Activated T-cell treated with anti-CD3 and anti-CD28 coated beads for 1 hour (primary cell): ENCODE data around the gene ERCC6.

Experiments
- DNase-seq: peaks from one replicate; pipeline ENCODE4 v3.0.0-alpha.2; 2020; ENCODE audit warnings: low read depth

The ERCC6 gene

GRCh38 chr10:49512121-49512809 lies 26.7 kb downstream of the ERCC6 start:
- no peak for DNase-seq

- no peak for DNase-seq
Measured at GRCh38 chr10:49509771-49510303, 29.1 kb downstream of the ERCC6 start.

DNA sequence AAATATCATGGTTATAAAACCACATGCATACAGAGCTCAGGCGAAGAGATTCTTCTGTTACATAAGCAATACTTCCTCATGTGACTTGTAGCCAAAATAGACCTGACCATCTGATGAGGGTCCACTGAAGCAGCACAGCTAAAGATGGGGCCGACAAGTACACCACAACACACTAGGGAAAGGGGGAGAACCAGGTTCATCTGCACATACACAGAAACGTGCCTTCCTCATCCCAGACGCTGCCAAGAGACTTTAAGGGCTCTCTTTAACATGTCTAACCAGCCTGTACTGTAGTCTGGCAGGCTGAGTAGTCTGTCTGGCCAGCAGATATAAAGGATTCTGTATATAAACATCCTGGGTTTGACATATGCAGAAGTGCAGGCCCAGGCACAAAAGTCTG lies 30.3 kb downstream of the ERCC6 start:
- DNase-seq = no peak

DNA sequence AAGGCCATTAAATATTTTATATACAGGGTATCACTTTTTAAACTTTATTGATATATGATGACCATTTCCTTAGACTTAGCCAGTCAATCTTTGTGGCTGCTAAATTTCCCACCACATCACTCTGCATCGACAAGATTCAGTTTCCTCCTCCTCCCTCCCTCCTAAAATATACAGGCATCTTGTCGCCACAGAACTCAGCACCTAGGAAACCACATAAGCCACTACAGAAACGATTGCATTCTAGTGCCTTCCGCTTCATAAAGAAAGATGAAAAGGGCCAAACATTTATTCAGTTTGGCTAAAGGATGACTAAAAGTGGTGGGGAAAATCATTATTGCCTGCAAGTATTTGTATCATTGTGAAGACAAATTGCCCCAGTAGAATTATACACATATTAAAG lies 30.7 kb downstream of the ERCC6 start:
- DNase-seq = no peak

DNA sequence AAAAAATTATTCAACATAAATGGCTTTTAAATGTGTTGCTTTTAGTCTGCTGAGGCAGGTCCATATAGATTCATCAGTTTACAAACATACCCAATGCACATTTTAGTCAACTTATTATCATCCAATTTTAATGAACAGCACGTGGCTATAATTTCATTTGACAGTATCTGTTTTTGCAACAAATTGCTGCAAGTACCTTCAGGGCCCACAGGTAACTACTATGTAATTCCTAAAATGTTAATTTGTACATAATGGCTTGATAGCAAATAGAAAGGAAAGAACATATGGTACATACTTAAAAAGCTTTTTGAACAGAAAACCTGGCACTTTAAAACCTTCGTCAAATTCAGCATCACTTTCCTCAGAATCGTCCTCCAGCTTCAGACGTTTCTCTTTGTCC lies 33.3 kb downstream of the ERCC6 start:
- DNase-seq = no peak

GRCh38 chr10:49505076-49505475 lies 33.8 kb downstream of the ERCC6 start:
- no peak for DNase-seq

- DNase-seq = no peak
Measured at GRCh38 chr10:49504528-49504927, 34.4 kb downstream of the ERCC6 start.

- no peak for DNase-seq
Measured at GRCh38 chr10:49502358-49502757, 36.6 kb downstream of the ERCC6 start.

DNA sequence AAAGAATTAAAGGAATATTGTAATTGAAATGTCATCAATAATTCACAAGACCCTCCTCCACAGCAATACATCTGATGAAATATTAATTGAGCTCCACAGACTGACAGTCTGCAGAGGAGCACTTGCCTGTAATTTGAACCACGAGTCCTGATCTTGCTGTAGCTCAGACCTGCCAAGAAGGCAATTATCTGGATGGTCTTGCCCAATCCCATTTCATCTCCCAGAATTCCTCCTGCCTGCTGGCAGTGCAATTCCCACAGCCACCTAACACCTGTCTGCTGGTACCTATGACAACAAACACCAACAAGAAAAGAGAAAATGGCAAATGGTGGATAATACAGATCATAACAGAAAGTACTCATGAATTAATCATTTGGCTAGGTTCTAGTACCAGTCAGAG lies 38.5 kb downstream of the ERCC6 start:
- no peak for DNase-seq

- no peak for DNase-seq
Measured at GRCh38 chr10:49499305-49499851, 39.5 kb downstream of the ERCC6 start.

DNA sequence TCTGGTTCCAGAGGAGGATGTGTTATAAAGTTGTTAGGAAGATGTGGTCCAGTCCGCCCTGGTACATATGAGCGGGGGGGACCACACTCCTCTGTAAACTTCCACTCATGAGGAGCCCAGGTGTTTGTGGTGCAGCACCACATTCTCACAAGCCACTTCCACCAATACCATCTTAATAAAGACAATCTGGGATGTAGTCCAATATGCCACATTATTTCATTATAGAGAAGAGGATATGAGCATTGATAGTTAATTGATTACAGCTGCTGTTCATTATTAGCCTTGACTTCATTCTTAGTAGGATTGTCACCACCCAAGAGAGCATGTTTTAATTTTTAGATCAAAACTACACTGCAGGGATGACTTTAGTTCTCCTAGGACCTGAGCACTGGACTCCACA lies 40.5 kb downstream of the ERCC6 start:
- DNase-seq = no peak

DNA sequence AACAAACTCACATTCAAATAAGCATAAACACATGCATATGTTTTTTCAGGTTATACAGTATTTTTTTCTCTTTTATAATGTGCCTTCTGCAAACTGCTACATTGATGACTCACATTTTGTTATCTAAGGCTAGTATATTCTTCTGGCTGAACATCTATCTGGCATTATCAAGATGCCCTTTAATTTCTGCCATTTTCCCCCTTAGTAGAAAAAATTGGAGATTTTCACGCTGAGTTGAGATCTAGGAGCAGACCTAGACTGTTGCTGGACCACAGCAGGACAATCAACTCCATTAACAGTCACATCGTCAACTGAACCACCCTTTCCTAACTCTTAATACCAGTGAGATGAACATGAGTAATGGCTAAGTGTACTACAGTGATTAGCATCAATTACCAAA lies 41.6 kb downstream of the ERCC6 start:
- DNase-seq = no peak

GRCh38 chr10:49488056-49488717 lies 50.7 kb downstream of the ERCC6 start:
- DNase-seq = no peak

DNA sequence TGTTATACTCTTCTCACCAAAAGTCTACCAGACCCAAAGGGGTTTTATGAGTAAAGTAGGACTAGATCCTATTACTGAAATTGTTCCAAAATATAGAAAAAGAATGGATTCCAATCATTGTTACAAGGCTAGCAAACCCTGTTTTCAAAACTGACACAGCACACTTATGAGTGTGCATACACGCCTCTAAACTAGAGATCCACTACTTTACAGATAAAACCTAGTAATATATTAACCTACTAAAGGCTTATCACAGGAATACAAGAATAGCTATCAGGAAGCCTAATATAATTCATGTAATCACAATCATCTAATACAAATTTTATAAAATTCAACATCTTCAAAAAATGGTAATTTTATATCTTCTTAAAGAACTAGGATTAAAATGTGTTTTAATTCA lies 52.2 kb downstream of the ERCC6 start:
- DNase-seq = no peak

GRCh38 chr10:49486009-49486408 lies 52.9 kb downstream of the ERCC6 start:
- DNase-seq = no peak

GRCh38 chr10:49484486-49485235 lies 54.3 kb downstream of the ERCC6 start:
- no peak for DNase-seq

DNA sequence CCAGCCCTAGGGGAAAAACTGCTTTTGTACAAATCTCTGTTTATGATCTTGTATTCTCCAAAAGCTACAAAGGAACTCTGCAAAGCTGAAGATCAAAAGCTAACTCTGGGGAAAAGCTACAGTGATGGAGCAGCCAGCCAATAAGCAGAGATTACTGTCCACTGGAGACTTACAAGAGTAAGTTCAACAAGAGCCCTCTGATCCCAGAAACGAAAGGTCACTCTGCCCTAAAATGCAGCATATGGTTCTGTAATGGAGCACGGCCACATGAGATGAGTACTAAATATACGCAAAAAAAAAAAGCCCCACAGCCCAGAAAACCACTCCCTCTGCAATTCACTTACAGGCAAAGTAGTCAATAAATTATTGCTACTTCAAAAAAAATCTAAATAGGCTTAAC lies 60.1 kb downstream of the ERCC6 start:
- DNase-seq = no peak

DNA sequence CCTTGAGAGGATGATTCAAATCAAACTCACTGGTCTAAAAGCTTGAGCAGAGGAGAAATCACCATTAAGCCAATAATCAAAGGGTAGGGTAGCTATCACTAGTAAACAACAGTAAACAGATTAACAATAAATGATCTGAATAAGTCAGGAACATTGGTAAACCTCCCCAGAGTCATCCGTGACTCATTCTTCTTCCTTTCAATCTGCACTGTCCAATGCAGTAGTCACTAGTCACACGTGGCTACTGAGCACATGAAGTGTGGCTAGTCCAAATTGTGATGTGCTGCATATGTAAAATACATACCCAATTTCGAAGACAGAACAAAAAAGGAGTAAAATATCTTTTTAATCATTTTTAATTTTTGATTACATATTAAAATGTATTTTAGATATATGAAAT lies 64.0 kb downstream of the ERCC6 start:
- DNase-seq = no peak

DNA sequence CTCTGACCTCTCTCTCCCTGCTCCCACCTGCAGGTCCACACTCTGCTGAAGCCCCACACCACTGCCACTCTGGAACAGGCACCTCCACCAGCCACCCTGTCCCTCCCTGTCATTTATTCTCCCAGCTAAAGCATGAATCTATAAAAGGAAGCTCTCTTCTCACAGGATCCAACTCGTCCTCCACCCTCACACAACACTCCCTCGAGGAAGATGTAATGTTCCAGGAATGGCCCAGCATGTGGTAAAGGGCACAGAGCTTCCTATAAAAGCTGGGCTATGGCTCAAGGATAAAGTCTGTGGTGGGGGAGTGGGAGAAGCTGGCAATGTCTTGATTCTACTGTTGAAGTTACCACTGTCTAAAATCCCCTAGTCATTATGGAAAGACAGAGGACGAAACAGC lies 67.4 kb downstream of the ERCC6 start:
- DNase-seq = no peak

- no peak for DNase-seq
Measured at GRCh38 chr10:49465736-49466135, 73.2 kb downstream of the ERCC6 start.
